Uterus (tissue), 2 donors: ENCODE measurements around the gene CEND1.

Source experiments
- POLR2A ChIP-seq, 2 donors: fragments of 450-650 bp; IDR thresholded peaks; one replicate each; pipeline ENCODE4 v1.6.1; 2016; ENCODE audit warnings: antibody characterized with exemption in 2 of 2, mild to moderate bottlenecking in 1 of 2, moderate library complexity in 1 of 2
- TF ChIP-seq, protein P1 (sequence below), 4 experiments: fragments of 200-600 bp in 2 of 4; fragments of 450-650 bp in 2 of 4; sonication (generic) in 2 of 4; IDR thresholded peaks; one replicate each; pipeline ENCODE4 v1.5.1; 2016 to 2019; ENCODE audit warnings: antibody characterized with exemption in 4 of 4, mild to moderate bottlenecking in 2 of 4, moderate library complexity in 1 of 4

DNA sequence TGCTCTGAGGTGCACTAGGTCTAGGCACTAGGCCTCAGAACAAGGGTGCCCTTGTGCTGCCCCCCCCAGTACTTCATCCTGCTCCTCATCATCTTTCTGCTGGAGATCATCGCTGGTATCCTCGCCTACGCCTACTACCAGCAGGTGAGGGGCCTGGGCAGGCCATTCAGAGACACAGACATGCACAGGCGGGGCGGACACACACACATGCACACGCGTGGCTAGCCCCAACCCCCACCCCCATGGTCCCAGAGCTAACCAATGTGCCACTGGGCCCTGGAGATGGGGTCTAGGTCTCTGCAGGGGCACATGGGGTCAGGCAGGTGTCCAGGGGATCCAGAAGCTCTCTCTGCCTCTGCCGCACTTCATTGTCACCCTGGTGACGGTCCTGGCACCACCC lies 46.8 kb upstream of the CEND1 start:
- TF ChIP-seq POLR2A (IDR thresholded peaks at IDR 0.05), result no peak
- TF ChIP-seq, protein P1, sequence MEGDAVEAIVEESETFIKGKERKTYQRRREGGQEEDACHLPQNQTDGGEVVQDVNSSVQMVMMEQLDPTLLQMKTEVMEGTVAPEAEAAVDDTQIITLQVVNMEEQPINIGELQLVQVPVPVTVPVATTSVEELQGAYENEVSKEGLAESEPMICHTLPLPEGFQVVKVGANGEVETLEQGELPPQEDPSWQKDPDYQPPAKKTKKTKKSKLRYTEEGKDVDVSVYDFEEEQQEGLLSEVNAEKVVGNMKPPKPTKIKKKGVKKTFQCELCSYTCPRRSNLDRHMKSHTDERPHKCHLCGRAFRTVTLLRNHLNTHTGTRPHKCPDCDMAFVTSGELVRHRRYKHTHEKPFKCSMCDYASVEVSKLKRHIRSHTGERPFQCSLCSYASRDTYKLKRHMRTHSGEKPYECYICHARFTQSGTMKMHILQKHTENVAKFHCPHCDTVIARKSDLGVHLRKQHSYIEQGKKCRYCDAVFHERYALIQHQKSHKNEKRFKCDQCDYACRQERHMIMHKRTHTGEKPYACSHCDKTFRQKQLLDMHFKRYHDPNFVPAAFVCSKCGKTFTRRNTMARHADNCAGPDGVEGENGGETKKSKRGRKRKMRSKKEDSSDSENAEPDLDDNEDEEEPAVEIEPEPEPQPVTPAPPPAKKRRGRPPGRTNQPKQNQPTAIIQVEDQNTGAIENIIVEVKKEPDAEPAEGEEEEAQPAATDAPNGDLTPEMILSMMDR (IDR thresholded peaks at IDR 0.05), result no peak
